GM19328 (cell line): Measurements from ENCODE around the gene ERN1.
"Not testable (repeated sequence)": the region's sequence is repeated elsewhere in the genome, so short reads cannot be mapped to it uniquely, and the experiment has no call there.

Experiments
- ATAC-seq: cut with Tn5 transposase; IDR thresholded peaks from one replicate; pipeline ENCODE4 v1.9.1; 2021; ENCODE audit warnings: mild to moderate bottlenecking, moderate library complexity; ENCODE audit not compliant: unreplicated experiment

The ERN1 gene

DNA sequence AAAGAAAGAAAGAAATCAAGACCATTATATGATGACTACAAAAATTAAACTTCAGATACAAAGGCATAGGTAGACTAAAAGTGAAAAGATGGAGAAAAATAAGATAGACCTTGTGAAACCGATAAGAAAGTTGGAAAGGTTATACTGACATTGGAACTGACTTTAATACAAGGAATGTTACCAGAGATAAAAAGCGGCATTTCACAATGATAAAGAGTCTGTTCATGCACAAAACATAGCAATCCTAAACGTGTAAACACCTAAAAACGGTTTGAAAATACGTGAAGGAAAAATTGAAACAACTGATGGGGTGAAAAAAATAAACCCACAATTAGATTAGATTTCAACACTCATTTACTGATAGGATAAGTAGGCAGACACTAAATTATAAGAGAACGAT lies 9.6 kb upstream of the ERN1 start:
- ATAC-seq: no peak

- no peak for ATAC-seq
These were observed 8.5 kb upstream of the ERN1 start for GRCh38 chr17:64138441-64138840.

- no peak for ATAC-seq
These were observed 5.1 kb upstream of the ERN1 start for GRCh38 chr17:64135000-64135399.

- ATAC-seq: no peak
These were observed 4.4 kb upstream of the ERN1 start for GRCh38 chr17:64134216-64134970.

GRCh38 chr17:64133546-64134215 lies 3.7 kb upstream of the ERN1 start:
- ATAC-seq: no peak

GRCh38 chr17:64131606-64132270 lies 1.8 kb upstream of the ERN1 start:
- ATAC-seq: no peak

DNA sequence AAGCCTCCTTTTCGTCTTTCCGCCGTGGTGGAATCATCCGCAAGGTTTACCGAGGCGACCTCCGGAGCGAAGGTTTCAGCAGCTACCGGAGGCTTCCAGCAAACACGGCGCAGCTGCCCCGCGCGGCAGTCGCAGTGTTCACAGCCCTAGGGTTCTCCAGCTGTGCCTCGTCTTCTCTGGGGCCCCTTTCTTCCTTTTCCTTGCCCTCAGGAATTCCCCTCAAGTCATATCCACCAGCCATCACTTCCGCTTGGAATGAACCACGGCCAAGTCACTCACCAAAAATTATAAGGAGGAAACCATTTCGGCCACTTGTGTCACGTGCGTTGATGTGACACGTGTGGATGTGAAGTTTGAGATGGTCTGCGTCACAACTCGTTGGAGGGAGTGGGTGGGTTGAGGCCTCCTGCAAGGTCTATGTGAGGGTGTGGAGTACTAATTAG lies 636 bp upstream of the ERN1 start:
- peak; percentile 9 for ATAC-seq

- ATAC-seq: peak; percentile 6
These were observed 504 bp downstream of the ERN1 start for GRCh38 chr17:64129515-64129764.

DNA sequence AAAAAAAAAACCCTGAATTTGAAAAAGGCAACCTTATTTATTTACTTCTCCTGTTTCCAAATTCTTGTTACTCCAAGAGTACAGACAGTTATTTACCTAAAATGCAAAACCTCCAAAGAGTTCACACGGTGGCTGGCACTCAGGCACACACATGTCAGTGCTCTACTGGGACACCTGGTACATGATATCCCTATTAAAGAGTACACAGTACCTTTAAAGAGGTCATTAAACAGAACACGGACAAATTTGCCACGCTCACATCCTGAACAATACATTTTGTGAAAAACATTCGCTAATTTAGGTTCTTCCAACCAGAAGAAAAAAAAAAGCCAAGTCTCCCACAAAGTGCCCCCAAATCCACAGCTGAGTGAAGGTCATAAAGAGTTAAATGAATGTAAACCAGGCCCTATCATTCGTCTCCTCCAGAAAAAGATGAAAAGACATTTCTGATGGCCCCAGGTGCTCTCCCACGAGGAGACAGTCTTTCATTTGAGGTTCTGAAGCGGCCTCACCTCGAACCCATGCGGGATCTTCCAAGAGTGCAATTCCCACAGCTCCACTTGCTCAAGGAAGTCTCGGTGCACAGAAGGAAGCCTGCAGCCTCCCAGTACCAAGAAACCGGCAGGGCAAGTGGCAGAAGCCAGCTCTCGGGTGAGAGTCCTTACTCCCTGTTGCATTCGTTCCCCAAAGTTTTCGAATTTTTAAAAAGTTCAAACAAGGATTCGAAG lies 993 bp downstream of the ERN1 start:
- no peak for ATAC-seq

GRCh38 chr17:64126918-64127317 lies 3.0 kb downstream of the ERN1 start:
- ATAC-seq: no peak

DNA sequence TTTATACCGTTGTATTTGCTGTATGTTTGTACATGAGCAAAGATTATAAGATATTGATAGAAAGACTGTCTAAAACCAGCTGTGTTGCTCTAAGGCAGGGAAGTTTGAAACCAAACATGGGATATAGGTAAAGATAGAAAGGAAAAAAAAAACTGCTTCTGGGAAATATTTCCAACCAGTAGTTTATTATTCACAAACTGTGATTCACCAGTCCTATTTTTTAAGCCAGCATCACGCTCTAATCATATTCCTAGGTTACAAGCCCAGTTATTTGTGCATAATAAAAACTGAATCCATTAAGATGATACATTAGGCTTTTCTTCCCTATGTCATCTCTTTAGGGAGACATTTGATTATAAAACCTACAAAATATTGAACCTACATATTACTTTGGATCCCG lies 4.0 kb downstream of the ERN1 start:
- ATAC-seq: no peak

DNA sequence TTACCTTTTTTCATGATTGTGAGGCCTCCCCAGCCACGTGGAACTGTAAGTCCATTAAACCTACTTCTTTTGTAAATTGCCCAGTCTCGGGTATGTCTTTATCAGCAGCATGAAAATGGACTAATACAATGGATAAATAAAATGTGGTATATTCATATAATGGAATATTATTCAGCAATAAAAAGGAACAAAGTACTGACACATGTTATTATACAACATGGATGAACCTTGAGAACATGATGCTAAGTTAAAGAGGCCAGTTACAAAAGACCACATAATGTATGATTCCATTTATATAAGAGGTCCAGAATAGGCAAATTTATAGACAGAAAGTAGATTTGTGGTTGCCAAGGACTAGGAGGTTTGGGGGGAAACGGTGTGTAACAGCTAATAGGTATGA lies 5.3 kb downstream of the ERN1 start:
- no peak for ATAC-seq

GRCh38 chr17:64123114-64123513 lies 6.8 kb downstream of the ERN1 start:
- ATAC-seq: no peak

- ATAC-seq: not testable (repeated sequence)
These were observed 8.8 kb downstream of the ERN1 start for GRCh38 chr17:64120972-64121786.

DNA sequence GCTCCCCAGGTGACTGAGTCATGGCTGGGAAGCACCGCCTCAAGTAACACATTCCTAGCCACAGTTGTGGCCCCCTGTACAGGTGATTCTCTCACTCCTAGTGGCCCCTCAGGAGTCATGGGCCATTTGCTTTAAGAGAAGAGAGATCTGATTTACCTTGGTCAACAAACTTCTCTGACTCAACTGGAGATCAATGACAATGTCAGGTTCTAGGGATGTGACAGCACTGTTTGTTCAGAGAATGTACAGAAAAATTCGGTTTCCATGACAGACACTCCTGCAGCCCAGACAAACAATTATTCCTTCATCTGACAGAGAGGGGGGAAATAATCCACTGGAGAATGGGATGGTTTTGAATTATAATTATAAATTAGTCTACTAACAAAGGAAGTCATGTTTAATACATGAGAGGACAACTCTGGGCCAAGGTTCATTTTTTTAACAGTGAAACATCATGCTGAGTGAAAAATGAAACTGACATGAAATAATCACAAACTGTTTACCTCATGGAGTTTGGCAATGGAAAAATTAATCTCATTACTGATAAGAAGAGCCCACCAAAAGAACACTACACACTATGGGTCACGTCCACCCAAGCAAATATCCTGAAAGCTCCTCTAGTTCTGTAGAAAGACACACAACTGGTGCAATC lies 9.7 kb downstream of the ERN1 start:
- ATAC-seq: no peak

- ATAC-seq: no peak
These were observed 11.7 kb downstream of the ERN1 start for GRCh38 chr17:64117981-64118979.

- no peak for ATAC-seq
These were observed 14.0 kb downstream of the ERN1 start for GRCh38 chr17:64115822-64116534.

DNA sequence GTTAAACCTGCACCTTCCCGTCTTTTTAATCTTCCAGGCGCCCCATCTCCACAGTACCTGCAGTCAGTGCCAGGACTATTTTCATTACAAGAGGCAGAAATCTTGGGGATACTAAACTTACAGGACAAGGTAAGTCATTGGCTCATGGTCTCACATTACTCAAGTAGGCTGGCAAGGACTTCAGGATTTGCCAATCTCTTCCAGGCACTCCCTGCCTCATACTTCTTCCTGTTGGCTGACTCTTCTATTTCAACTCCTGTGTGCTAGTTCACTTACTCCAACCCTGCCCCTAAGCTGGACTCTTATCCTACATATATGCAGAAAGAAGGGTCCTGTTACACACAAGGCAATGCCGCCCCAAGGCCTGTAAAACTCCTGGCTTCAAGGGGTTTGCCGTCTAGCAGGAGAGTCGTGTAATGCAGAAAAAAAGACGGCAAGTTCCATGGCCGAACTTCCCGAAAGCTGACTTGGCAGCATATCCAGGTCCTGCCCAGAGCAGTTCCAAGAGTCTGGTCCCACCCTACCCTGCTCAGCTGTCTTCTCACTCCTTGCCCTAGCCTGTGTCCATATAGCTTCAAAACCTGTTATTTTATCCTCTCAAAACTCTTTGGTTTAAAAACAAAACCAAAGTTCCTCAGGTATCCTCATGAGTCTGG lies 14.8 kb downstream of the ERN1 start:
- no peak for ATAC-seq
